Neuronal stem cell (in vitro differentiated cells): ENCODE measurements around the gene MPZL2.
"Not testable (repeated sequence)": the region's sequence is repeated elsewhere in the genome, so short reads cannot be mapped to it uniquely, and the experiment has no call there.

Experiments used
- DNase-seq: peaks from one replicate; pipeline ENCODE4 v3.0.0-alpha.2; 2013; ENCODE audit warnings: low spot score
- H2AFZ ChIP-seq: one replicate; pipeline ENCODE4 v1.6.1; 2013; ENCODE audit warnings: mild to moderate bottlenecking, low read length, inconsistent platforms
- H2AK5ac ChIP-seq: 2 replicates; pipeline ENCODE4 v1.6.1; 2013; ENCODE audit warnings: low read depth, mild to moderate bottlenecking, inconsistent platforms, low read length, moderate library complexity, mixed read lengths
- H2BK120ac ChIP-seq: 2 replicates; pipeline ENCODE4 v1.6.1; 2013; ENCODE audit warnings: low read depth, mild to moderate bottlenecking, inconsistent platforms, low read length, moderate library complexity, mixed read lengths
- H2BK12ac ChIP-seq: one replicate; pipeline ENCODE4 v1.6.1; 2013; ENCODE audit warnings: low read length, inconsistent platforms
- H2BK15ac ChIP-seq: 2 replicates; pipeline ENCODE4 v1.6.1; 2013; ENCODE audit warnings: mild to moderate bottlenecking, low read length, inconsistent platforms, mixed read lengths
- H2BK5ac ChIP-seq: one replicate; pipeline ENCODE4 v1.6.1; 2013; ENCODE audit warnings: inconsistent platforms, mild to moderate bottlenecking, low read length, moderate library complexity
- H3K14ac ChIP-seq: one replicate; pipeline ENCODE4 v1.6.1; 2013; ENCODE audit warnings: low read length, inconsistent platforms
- H3K18ac ChIP-seq: 2 replicates; pipeline ENCODE4 v1.6.1; 2013; ENCODE audit warnings: low read length, inconsistent platforms
- H3K23ac ChIP-seq: 2 replicates; pipeline ENCODE4 v1.6.1; 2013; ENCODE audit warnings: low read depth, mild to moderate bottlenecking, mixed read lengths, low read length, inconsistent platforms; ENCODE audit not compliant: poor library complexity
- H3K27ac ChIP-seq: replicated peaks from 3 replicates; pipeline ENCODE4 v1.5.1; 2013; ENCODE audit warnings: low read length, inconsistent platforms
- H3K27me3 ChIP-seq, 3 experiments: 2 replicates each; pipeline ENCODE4 v1.6.1; 2013; ENCODE audit warnings: low read length in 3 of 3, mild to moderate bottlenecking in 2 of 3, inconsistent platforms in 1 of 3, low read depth in 1 of 3, mixed read lengths in 1 of 3, moderate library complexity in 1 of 3; ENCODE audit not compliant: control insufficient read depth in 3 of 3, insufficient read depth in 3 of 3
- H3K36me3 ChIP-seq, 2 donors: replicated peaks in 1 of 2; 2 replicates each; pipeline ENCODE4 v1.6.1; 2013; ENCODE audit warnings: low read length in 2 of 2; ENCODE audit not compliant: control insufficient read depth in 2 of 2, insufficient read depth in 2 of 2
- H3K4ac ChIP-seq: 2 replicates; pipeline ENCODE4 v1.6.1; 2013; ENCODE audit warnings: inconsistent platforms, mild to moderate bottlenecking, low read length, moderate library complexity
- H3K4me1 ChIP-seq, 2 donors: 1 replicate in 1 of 2; 2 replicates in 1 of 2; pipeline ENCODE4 v1.6.1; 2013; ENCODE audit warnings: low read length in 2 of 2, low read depth in 1 of 2; ENCODE audit not compliant: control insufficient read depth in 2 of 2, insufficient read depth in 1 of 2
- H3K4me2 ChIP-seq: one replicate; pipeline ENCODE4 v1.6.1; 2013; ENCODE audit warnings: mild to moderate bottlenecking, low read length, inconsistent platforms; ENCODE audit not compliant: insufficient read depth, poor library complexity, severe bottlenecking
- H3K4me3 ChIP-seq, 2 donors: 2 replicates each; pipeline ENCODE4 v1.5.1; 2013; ENCODE audit warnings: low read length in 2 of 2, mild to moderate bottlenecking in 2 of 2, inconsistent platforms in 1 of 2, moderate library complexity in 1 of 2
- H3K79me1 ChIP-seq: one replicate; pipeline ENCODE4 v1.6.1; 2013; ENCODE audit warnings: low read depth, mild to moderate bottlenecking, inconsistent platforms, low read length, moderate library complexity
- H3K9ac ChIP-seq: one replicate; pipeline ENCODE4 v1.6.1; 2013; ENCODE audit warnings: mild to moderate bottlenecking, low read depth, low read length, inconsistent platforms; ENCODE audit not compliant: poor library complexity
- H3K9me3 ChIP-seq, 2 donors: replicated peaks in 1 of 2; 2 replicates each; pipeline versions ENCODE3 to v1.6.1; 2013; ENCODE audit warnings: low read length in 2 of 2, mild to moderate bottlenecking in 2 of 2, inconsistent platforms in 1 of 2, low read depth in 1 of 2, mixed read lengths in 1 of 2, moderate library complexity in 1 of 2; ENCODE audit not compliant: control insufficient read depth in 2 of 2, insufficient read depth in 1 of 2
- H4K8ac ChIP-seq: one replicate; pipeline ENCODE4 v1.6.1; 2013; ENCODE audit warnings: low read depth, mild to moderate bottlenecking, inconsistent platforms, low read length, moderate library complexity
- H4K91ac ChIP-seq: one replicate; pipeline ENCODE4 v1.6.1; 2013; ENCODE audit warnings: low read length, low read depth, mild to moderate bottlenecking, inconsistent platforms; ENCODE audit not compliant: poor library complexity
- WGBS, 2 donors: extraction: QIAGEN DNeasy Blood & Tissue Kit; methylation state at CpG; one replicate each; pipeline ENCODE4 v1.1.7; 2013; ENCODE audit warnings: missing lambda C conversion rate in 2 of 2, mixed read lengths in 1 of 2; ENCODE audit not compliant: insufficient read length in 2 of 2, insufficient replicate concordance in 1 of 2; ENCODE audit errors: extremely low coverage in 2 of 2; 5-methylcytosine and 5-hydroxymethylcytosine counted together

Gene MPZL2

GRCh38 chr11:118310781-118311485, 46.8 kb upstream of the MPZL2 start:
- Histone ChIP-seq H2BK5ac (no peak overlapping the region), H2AK5ac (no peak overlapping the region), H3K4ac (no peak overlapping the region), H3K79me1 (no peaks in the 10 kb centered on the region), H3K14ac (no peak overlapping the region), H4K8ac (no peak overlapping the region), H3K4me2 (no peak overlapping the region), H2BK15ac (no peak overlapping the region), H3K27ac (no peak overlapping the region), H3K18ac (no peak overlapping the region), H3K36me3 (no peaks in the 10 kb centered on the region), H2BK120ac (no peak overlapping the region), H3K27me3 (peaks cover 0 to 29% (median 0%) of the 10 kb centered on the region in 3 experiments), H3K9me3 (no peaks in the 10 kb centered on the region), H3K4me1 (peaks cover 0 to 10% of the 10 kb centered on the region in 2 donors), H3K9ac (no peak overlapping the region), H4K91ac (no peak overlapping the region), H3K4me3 (no peak overlapping the region), H3K23ac (no peak overlapping the region), H2AFZ (no peak overlapping the region), H2BK12ac (no peak overlapping the region)
- DNase-seq: no peak
- no CpG with 5 or more reads among the region's 3 CpGs for WGBS, 2 donors

DNA sequence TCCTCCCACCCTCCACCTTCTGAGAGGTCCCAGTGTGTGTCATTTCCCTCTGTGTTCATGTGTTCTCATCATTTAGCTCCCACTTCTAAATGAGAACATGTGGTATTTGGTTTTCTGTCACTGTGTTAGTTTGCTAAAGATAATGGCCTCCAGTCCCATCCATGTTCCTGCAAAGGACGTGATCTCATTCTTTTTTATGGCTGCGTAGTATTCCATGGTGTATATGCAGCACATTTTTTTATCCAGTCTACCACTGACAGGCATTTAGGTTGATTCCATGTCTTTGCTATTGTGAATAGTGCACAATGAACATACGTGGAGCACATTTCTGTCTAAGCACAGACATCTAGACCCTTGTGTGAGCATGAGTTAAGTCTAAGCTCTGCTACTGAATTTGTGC, 46.2 kb upstream of the MPZL2 start:
- H3K14ac ChIP-seq: no peak overlapping the region
- no peak for DNase-seq
- no peaks in the 10 kb centered on the region for H3K79me1 ChIP-seq
- no peak overlapping the region for H4K8ac ChIP-seq
- no peaks in the 10 kb centered on the region for H3K9me3 ChIP-seq
- H3K9ac ChIP-seq: no peak overlapping the region
- H4K91ac ChIP-seq: no peak overlapping the region
- H3K4me2 ChIP-seq: no peak overlapping the region
- H2AK5ac ChIP-seq: no peak overlapping the region
- no peak overlapping the region for H3K27ac ChIP-seq
- no peaks in the 10 kb centered on the region for H3K36me3 ChIP-seq
- no peak overlapping the region for H2AFZ ChIP-seq
- H3K18ac ChIP-seq: no peak overlapping the region
- no CpG with 5 or more reads among the region's 3 CpGs for WGBS, 2 donors
- H2BK5ac ChIP-seq: no peak overlapping the region
- H2BK120ac ChIP-seq: no peak overlapping the region
- H3K4me1 ChIP-seq: peaks cover 0 to 5% of the 10 kb centered on the region in 2 donors
- H3K27me3 ChIP-seq: peaks cover 0 to 32% (median 0%) of the 10 kb centered on the region in 3 experiments
- H2BK12ac ChIP-seq: no peak overlapping the region
- no peak overlapping the region for H2BK15ac ChIP-seq
- H3K4ac ChIP-seq: no peak overlapping the region
- H3K4me3 ChIP-seq: no peak overlapping the region
- H3K23ac ChIP-seq: no peak overlapping the region

DNA sequence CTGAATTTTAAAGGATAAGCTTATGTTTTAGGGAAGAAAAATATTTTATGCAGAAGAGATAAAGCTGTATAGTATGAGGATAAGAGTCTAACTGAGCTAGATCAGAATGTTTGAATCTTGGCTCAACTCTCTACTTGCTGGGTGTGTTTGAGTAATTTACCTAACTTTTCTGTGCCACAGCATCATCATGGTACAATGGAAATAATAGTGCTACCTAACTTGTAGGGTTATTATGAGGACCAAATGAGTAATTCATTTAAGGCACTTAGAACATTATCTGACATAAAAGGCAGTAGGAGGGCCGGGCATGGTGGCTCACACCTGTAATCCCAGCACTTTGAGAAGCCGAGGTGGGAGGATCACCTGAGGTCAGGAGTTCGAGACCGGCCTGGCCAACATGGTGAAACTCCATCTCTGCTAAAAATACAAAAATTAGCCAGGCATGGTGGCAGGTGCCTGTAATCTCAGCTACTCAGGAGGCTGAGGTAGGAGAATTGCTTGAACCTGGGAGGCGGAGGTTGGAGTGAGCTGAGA, 45.0 kb upstream of the MPZL2 start:
- not testable (repeated sequence) for H3K4me1 ChIP-seq, H2BK15ac ChIP-seq, H4K8ac ChIP-seq, H3K4me2 ChIP-seq, H3K4ac ChIP-seq, H2BK120ac ChIP-seq, H3K18ac ChIP-seq, H3K4me3 ChIP-seq, H4K91ac ChIP-seq, H2AFZ ChIP-seq, H2BK12ac ChIP-seq, H3K36me3 ChIP-seq, H3K79me1 ChIP-seq, DNase-seq, H2BK5ac ChIP-seq, H3K23ac ChIP-seq, H3K9ac ChIP-seq, H3K14ac ChIP-seq, H3K27ac ChIP-seq, H3K9me3 ChIP-seq, H2AK5ac ChIP-seq
- peaks cover 0 to 42% (median 0%) of the 10 kb centered on the region in 3 experiments for H3K27me3 ChIP-seq
- no CpG with 5 or more reads among the region's 5 CpGs for WGBS, 2 donors

DNA sequence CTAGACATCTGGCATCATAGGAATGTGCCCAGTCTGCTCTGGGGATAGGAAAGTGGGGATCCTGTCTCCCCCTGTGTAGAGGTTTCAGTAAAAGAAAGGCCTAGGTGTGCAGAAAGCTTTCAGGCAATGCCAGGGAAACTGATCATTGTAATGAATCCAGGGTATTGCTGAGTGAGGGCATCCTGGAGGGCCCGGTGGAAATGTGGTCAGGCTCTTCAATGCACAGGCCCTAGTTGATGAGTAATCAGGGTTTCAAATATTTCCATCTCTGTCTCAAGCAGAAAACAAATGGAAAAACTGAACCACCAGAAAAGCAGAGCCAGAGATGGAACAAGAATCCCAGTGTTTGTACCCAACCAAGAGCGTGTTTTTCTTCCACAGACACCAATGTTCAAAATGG, 42.5 kb upstream of the MPZL2 start:
- Histone ChIP-seq H3K4me1 (no peaks in the 10 kb centered on the region), H2BK15ac (no peak overlapping the region), H2BK12ac (no peak overlapping the region), H4K91ac (no peak overlapping the region), H2AFZ (no peak overlapping the region), H3K4ac (no peak overlapping the region), H3K18ac (no peak overlapping the region), H3K9me3 (no peaks in the 10 kb centered on the region), H3K4me2 (no peak overlapping the region), H2BK120ac (no peak overlapping the region), H4K8ac (no peak overlapping the region), H3K27ac (no peak overlapping the region), H2BK5ac (no peak overlapping the region), H2AK5ac (no peak overlapping the region), H3K4me3 (no peak overlapping the region), H3K14ac (no peak overlapping the region), H3K23ac (no peak overlapping the region), H3K36me3 (no peaks in the 10 kb centered on the region), H3K79me1 (no peaks in the 10 kb centered on the region), H3K9ac (no peak overlapping the region), H3K27me3 (peaks cover 0 to 40% (median 0%) of the 10 kb centered on the region in 3 experiments)
- DNase-seq: no peak
- WGBS, 2 donors: no CpG with 5 or more reads among the region's 2 CpGs
